GM19099 (cell line): Measurements from ENCODE around the gene ACAA2.

Experiments used
- POLR2A ChIP-seq: IDR thresholded peaks from 3 replicates; pipeline ENCODE4 v1.6.1; 2011; ENCODE audit warnings: low read depth; ENCODE audit not compliant: insufficient read length; ENCODE audit errors: extremely low read depth

The ACAA2 gene

DNA sequence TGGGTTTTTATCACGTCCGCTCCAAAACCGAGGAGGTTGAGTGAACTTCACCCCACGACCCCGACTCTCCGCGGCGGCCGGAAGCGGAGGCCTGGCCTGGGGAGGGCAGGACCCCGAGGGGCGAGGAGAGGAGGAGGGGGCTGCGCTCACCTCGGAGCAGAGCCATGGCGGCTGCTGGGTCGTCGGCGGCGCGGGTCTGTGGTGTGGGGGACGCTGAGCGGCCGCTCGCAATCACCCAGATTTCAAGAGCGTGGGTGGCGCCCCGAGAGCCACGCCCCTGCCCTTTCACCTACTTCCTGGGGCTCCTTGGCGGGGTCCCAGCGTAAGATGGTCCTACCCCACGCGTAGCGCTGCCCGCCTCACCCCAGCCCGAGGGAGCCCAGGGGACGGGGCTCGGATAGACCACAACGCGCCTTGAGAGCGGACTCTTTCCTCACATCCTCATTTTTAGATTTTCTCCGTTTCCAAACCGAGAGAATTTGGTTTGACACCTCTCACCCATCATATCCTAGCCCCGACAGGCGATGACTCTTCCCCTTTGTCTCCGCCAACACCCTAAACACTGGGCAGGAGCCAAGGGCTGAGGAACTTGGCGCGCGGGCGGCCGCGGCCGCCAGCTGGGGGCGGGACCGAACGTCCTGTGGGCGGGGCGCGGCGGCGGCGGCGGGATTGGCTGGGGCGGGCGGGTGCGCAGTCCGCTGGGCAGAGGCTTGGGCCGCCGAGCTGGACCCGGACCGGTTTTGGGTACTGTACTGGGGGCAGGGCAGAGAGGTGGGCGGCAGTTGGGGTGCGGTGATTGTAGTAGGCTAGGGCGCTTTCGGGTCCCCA is at the start of gene ACAA2:
ACAA2 (minus strand) TSS at position 215 of the 828 bp plus-strand sequence; CDS start at position 166, 49 bp downstream.
- TF ChIP-seq POLR2A, result peak; percentile 80

DNA sequence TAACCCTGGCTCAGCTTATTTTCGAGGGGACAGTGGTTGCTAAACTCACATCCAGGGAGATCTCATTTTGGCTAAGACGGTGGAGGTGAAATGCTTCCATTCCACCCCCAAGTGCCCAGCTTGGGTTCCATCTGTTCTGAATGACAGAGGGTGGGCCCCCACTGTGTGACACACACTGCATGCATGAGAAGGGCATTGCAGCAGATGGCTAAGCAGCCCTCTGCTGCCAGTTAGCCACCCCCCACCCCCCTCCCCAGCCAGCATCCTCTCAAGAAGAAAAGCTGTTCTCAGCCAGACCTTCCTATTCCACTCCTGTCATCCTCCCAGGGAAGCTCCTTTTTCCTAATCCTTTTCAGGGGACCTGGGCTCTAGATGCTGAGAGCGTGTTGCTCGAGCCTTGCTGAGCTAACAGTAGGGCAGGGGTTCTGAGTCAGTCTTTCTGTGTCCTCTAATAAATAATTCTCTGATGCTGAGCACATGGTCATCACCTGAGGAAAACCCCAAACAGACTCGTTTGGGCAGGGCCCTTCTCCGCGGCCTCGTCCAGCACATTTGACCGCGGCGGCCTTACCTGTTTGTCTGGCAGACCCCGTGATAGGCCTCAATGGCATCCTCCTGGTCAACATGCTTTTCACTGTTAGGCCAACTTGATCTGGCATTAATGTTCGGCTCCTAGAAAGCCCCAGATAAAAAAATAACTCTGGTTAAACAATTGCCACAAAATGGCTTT is 49.5 kb upstream of the ACAA2 start:
- no peak for TF ChIP-seq POLR2A

DNA sequence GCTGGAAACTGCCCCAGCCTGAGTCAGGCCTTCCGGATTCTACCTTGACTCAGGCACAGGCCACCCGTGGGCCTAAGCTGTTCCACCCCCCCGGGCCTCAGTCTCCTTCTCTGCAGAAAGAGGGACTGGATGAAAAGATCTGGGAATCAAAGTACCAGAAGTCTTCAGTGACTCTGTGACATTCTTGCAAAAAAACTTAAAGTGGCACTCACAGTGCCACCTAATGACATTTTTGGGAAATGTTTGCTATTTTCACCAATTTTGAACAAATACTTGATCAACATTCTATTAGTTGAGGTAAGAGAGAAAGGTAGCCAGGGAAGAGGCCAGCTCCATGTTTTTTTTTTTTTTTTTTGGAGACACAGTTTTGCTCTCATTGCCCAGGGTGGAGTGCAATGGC is 48.3 kb upstream of the ACAA2 start:
- TF ChIP-seq POLR2A, result no peak

- no peak for TF ChIP-seq POLR2A
These were observed 46.4 kb upstream of the ACAA2 start for GRCh38 chr18:49859725-49860124.

DNA sequence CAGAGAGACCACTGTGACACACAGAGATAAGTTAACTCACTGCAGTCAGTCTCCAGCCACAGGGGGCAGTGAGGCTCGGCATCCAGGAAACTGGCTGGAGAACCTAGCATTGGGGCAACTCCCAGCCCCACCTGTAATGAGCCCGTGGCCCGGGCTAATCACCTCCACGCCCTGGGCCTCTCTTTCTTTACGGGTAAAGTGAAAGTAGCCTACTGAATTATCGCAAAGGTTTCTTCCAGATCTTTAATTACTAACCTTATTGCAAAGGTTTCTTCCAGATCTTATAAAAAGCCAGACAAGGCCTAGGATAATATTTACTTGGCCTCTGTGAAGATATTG is 45.7 kb upstream of the ACAA2 start:
- TF ChIP-seq POLR2A, result no peak

DNA sequence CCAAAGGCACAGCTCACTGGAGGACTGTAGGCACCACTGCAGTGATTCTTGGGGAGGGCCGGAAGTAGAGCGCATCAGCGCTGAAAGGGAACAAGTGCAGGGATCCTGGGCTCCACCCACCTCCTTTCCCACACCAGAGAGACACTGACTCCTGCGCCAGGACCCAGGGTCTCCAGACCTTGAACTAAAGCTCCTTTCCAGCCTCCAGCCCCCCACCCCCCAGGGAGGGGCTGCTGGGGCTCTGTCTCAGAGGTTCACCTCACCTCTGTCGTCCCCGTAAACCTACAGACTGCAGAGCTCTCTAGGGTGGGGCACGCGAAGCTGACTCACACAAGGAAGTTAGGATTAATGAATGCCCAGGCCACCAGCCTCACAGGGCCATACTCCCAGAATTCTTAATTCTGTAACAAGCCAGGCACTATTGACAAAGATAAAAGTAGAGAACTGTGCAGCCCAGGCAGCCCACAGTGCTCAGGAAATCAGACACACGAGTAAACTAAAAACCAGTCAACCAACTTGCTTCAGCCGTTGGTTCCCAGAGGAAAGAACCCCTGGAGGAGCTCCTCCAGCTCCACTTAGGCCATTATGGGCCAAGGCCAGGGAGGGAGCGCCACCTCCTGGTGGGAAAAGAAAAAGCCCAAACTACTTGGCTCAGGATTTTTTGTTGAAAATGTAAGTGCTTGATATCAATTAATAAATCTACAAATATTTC is 45.1 kb upstream of the ACAA2 start:
- no peak for TF ChIP-seq POLR2A

- no peak for TF ChIP-seq POLR2A
These were observed 44.4 kb upstream of the ACAA2 start for GRCh38 chr18:49857708-49858107.

GRCh38 chr18:49856496-49856895 is 43.2 kb upstream of the ACAA2 start:
- TF ChIP-seq POLR2A, result no peak

GRCh38 chr18:49855711-49856415 is 42.5 kb upstream of the ACAA2 start:
- no peak for TF ChIP-seq POLR2A

GRCh38 chr18:49854681-49855080 is 41.3 kb upstream of the ACAA2 start:
- TF ChIP-seq POLR2A, result no peak

GRCh38 chr18:49853436-49853835 is 40.1 kb upstream of the ACAA2 start:
- TF ChIP-seq POLR2A, result no peak

GRCh38 chr18:49853011-49853410 is 39.7 kb upstream of the ACAA2 start:
- TF ChIP-seq POLR2A, result no peak

DNA sequence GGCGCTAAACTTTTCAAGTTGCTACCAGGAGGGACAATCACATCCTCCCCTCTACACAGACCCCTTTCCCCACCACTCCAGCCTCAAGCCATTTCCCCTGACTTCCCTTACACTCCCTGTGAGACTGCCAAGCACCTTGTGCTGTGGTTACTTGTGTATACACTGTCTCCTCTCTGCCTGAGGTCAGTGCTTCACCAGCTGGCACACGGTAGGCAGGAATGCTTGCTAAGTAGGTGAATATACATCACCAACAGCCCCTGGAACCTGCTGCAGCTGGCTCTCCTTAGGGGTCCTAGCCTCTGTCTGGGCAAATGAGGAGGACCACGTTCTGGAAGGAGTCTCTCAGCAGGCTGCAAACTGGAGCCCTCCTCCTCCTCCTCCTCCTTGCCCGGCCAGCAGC is 38.3 kb upstream of the ACAA2 start:
- TF ChIP-seq POLR2A, result no peak

- TF ChIP-seq POLR2A, result no peak
These were observed 37.3 kb upstream of the ACAA2 start for GRCh38 chr18:49850636-49851035.

DNA sequence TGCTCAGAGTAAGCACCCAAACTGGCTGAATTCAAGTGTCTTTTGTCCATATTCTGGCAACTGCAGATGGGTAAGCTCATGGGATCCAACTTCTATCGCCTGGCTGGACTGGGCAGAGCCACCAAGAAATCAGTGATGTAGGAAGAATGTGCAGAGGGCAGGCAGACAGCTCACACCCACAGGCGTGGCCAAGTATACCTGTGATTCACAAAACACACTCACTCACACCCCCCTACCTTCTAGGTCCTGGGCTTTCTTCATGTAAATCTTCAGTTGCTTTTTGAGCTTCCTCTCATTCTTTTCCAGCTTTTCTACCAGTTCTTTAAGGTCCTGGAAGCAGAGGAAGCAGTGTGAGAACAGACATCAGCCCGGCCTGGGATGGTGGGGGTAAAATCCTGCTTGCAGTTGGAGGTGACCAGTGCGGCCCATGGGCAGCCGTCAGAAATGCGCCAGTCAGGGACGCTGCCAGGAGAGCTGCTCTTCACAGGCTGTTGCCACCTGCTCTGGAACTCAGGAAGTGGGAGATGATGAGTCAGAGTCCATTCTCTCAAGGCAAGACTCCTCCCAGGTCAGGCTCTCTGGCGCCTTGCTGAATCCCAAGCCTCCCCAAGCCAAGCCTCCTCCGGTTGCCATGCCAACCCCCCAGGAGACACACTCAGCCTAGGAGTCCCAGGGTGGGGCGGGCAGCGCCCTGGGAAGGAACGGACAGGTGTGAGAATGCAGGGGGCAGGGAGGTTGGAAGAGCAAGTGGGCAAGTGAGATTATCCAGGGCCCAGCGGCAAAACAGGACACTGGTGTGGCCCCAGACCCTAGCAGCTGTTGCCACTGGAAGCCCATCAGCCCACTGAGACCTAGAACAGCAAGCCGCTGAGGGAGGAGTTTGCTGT is 36.2 kb upstream of the ACAA2 start:
- TF ChIP-seq POLR2A, result no peak

- no peak for TF ChIP-seq POLR2A
These were observed 34.8 kb upstream of the ACAA2 start for GRCh38 chr18:49848115-49848514.
